ENCODE measurements around the gene MTHFD1L.

- TF ChIP-seq TAF1 (IDR thresholded peaks at IDR 0.05; ENCODE audit: borderline replicate concordance, insufficient read depth, low read length) (no peak), SIN3A (IDR thresholded peaks at IDR 0.05; ENCODE audit: borderline replicate concordance, insufficient read depth, low read length) (no peak), REST (IDR thresholded peaks at IDR 0.05; ENCODE audit: insufficient read depth in 1 of 2, low read depth in 2 of 2, low read length in 2 of 2) (no peak)
Observed at GRCh38 chr6:151069641-151070040, 204.1 kb downstream of the MTHFD1L start.
